ENCODE results near the gene HOXC10.
A peak's percentile ranks its signal among the peaks of the same experiment; 100 is the strongest.

Gene HOXC10

GRCh38 chr12:53984901-53985691 is at the start of gene HOXC10:
Gene HOXC10 (plus strand): TSS chr12:53985146. CDS start chr12:53985260, 114 bp downstream.
- TF ChIP-seq, protein P1, sequence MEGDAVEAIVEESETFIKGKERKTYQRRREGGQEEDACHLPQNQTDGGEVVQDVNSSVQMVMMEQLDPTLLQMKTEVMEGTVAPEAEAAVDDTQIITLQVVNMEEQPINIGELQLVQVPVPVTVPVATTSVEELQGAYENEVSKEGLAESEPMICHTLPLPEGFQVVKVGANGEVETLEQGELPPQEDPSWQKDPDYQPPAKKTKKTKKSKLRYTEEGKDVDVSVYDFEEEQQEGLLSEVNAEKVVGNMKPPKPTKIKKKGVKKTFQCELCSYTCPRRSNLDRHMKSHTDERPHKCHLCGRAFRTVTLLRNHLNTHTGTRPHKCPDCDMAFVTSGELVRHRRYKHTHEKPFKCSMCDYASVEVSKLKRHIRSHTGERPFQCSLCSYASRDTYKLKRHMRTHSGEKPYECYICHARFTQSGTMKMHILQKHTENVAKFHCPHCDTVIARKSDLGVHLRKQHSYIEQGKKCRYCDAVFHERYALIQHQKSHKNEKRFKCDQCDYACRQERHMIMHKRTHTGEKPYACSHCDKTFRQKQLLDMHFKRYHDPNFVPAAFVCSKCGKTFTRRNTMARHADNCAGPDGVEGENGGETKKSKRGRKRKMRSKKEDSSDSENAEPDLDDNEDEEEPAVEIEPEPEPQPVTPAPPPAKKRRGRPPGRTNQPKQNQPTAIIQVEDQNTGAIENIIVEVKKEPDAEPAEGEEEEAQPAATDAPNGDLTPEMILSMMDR (IDR thresholded peaks at IDR 0.05; ENCODE audit: low read depth, low read length, missing control alignments), result peak; percentile 34
- peak; percentile 8 for DNase-seq (ENCODE audit: low read depth)

DNA sequence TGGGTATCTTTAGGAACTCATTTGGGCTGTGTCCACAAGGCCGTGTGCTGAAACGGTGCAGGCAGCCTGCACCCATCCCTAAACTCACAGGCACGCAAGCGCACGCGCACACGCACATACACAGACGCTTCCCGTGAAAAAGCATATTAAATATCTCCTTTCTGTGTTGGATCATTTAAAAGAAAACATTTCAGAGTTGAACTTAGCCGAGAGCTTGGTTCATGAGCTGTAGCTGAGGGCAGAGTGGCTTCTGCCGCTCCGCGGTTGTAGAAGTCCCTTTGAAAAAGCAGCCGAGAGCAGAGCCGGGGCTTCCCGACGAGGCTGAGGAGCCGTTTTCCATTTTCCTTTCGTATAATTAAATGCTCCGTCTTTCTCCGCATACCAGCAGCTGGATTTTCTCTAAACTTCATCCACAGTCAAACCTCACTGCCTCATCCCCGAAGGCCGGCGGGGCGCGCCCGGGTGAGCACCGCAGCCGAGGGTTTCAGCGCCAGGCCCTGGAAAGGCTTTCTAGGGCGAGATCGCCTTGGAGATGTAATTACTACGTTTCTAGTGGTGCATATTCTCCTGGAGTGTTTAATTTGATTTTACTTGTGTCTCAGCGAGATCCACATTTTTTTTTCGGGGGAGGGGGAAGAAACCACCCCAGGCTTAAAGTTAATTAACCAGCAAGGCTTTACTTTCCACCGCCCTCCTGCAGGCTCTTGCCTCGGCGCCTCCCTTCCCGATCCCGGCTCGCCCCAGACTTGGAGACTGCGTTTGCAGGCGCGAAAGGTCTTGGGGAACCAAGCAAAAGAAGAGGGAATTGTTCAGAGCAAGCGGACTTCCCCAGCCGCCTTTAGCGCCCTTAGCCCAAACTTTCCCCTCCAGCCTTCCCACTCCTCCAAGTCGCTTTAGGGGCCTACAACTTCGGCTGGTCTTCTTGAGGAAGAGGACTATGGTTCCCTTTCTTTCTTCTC is 49.3 kb upstream of the HOXC10 start:
- in situ Hi-C loops (cut with HindIII; ENCODE audit: low sequenced_read_pairs), result no loop called here
- no peak for DNase-seq (ENCODE audit: low read depth)
- TF ChIP-seq, protein P1 (IDR thresholded peaks at IDR 0.05; ENCODE audit: low read depth, low read length, missing control alignments), result no peak
- H3K4me3 ChIP-seq (ENCODE audit: low read depth, low read length), result no peak overlapping the region

More at GRCh38 chr12:53984901-53985691, at the start of gene HOXC10:
- in situ Hi-C loops (cut with HindIII; ENCODE audit: low sequenced_read_pairs), result no loop called here
- H3K4me3 ChIP-seq (ENCODE audit: low read depth, low read length), result no peak within 1 kb of the TSS

DNA sequence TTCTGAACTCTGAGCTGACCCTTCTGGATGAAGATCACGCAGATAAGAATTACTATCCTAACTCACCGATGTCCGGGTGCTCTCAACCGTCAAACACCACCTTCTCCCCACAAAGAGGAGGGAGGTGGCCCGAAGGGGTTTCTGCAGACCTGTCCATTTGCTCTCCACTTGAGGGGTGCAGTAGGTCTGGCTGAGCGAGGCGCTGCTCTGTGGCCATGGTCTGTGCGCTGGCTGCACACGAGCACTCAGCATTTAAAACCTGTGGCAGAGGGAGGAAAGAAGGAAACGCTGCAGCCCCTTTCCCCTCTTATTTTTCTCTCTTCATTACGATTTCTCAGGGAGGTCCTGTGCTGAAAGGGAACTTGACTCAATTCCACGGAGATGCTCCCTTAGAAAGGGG is 47.8 kb upstream of the HOXC10 start:
- DNase-seq (ENCODE audit: low read depth), result no peak
- TF ChIP-seq, protein P1 (IDR thresholded peaks at IDR 0.05; ENCODE audit: low read depth, low read length, missing control alignments), result no peak
- no peak overlapping the region for H3K4me3 ChIP-seq (ENCODE audit: low read depth, low read length)
- in situ Hi-C loops (cut with HindIII; ENCODE audit: low sequenced_read_pairs), result no loop called here

DNA sequence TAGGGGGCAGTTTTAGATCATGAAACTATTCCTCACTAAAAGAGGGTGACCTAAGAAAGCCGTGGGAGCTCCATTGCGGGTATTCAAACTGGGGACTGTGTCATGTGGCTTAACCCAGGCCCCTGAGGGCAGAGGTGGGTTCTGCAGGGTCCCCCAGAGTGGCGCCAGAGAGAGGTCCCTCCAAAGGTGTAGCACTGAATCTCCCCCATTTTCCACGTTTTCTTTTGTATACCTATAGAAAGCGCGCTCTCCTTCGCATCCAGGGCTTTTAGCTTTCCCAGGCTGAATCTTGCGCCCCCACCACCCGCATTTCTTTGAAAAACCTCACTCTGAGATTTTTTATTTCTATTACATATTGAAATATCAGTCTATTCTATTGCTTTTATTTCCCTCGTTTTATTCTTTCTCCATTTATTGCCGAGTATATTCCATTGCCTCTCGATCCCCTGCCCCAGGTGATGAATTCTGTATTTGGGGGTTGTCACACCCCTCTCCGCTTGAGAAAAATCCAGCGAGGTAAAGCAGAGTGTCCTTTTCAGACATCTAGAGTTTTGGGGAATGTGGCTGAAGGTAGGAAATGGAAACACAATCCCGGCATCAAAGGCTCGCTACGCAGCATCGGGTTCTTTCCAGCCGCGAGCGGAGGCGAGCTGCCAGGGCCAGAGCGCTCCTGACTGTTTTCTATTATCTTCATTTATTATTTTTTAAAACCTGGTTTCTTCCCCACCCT is 47.2 kb upstream of the HOXC10 start:
- H3K4me3 ChIP-seq (ENCODE audit: low read depth, low read length), result no peak overlapping the region
- in situ Hi-C loops (cut with HindIII; ENCODE audit: low sequenced_read_pairs), result no loop called here

DNA sequence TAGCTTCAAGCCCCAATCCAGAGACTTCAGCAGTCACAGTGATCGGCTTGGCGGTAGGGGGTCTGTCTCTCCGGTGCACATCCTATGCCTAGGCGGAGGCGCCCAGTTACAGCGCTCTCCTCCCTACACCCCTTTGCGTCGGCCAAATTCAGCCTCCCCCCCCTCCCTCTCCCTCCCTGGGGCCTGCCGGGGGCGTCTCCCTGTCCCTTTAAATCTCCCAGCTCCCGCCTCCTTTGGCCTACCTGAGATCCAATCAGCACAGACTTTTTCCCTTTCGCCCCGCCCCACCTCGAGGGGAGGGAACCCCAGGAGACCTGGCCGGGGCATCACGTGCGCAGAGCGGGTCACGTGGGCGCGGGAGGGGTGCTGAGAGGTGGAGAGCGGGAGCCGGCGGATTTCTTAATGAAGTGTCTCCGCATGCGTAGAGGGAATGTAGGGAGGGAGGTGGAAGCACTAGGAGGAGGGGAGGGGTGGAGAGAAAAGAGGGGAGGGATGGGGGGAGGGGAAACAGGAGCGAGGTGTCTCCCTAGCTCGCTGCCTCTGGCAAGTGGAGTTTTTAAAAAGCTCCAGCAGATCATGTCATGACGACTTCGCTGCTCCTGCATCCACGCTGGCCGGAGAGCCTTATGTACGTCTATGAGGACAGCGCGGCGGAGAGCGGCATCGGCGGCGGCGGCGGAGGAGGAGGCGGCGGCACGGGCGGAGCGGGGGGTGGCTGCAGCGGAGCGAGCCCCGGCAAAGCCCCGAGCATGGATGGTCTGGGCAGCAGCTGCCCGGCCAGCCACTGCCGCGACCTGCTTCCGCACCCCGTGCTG is 46.4 kb upstream of the HOXC10 start, which contains the start of gene HOXC13:
Gene HOXC13, plus strand, starts transcription at position 506 of the 815 bp plus-strand sequence. Its CDS starts 76 bp downstream, at position 582.
- no peak within 1 kb of the TSS for H3K4me3 ChIP-seq (ENCODE audit: low read depth, low read length)
- no peak for DNase-seq (ENCODE audit: low read depth)

More for the DNA sequence above, 47.2 kb upstream of the HOXC10 start:
- DNase-seq (ENCODE audit: low read depth), result no peak
- TF ChIP-seq, protein P1 (IDR thresholded peaks at IDR 0.05; ENCODE audit: low read depth, low read length, missing control alignments), result no peak

More for the DNA sequence above, 46.4 kb upstream of the HOXC10 start, which contains the start of gene HOXC13:
- TF ChIP-seq, protein P1 (IDR thresholded peaks at IDR 0.05; ENCODE audit: low read depth, low read length, missing control alignments), result no peak
- in situ Hi-C loops (cut with HindIII; ENCODE audit: low sequenced_read_pairs), result no loop called here

Data from astrocyte of the cerebellum (primary cell).